SU-DHL-6 (cell line): ENCODE measurements around the gene LPIN3.

Experiments used
- H2AFZ ChIP-seq: fragments of 200-600 bp; sonication (generic); 2 replicates; pipeline ENCODE4 v1.6.1; 2014; ENCODE audit warnings: low read depth, mild to moderate bottlenecking, moderate library complexity, mixed read lengths, antibody characterized with exemption, low read length; ENCODE audit not compliant: severe bottlenecking
- H3F3A ChIP-seq: fragments of 200-600 bp; shearing (Covaris generic); 2 replicates; pipeline ENCODE4 v1.6.0; 2016; ENCODE audit warnings: antibody characterized with exemption, mild to moderate bottlenecking; ENCODE audit not compliant: insufficient read depth
- H3K27ac ChIP-seq: fragments of 200-600 bp; sonication (generic); 2 replicates; pipeline ENCODE4 v1.5.1; 2016; ENCODE audit warnings: low read depth, mild to moderate bottlenecking, low read length, moderate library complexity, mixed read lengths
- H3K27me3 ChIP-seq: fragments of 200-600 bp; sonication (generic), shearing (Covaris generic); 2 replicates; pipeline ENCODE4 v1.6.0; 2014; ENCODE audit warnings: mild to moderate bottlenecking, low read length
- H3K36me3 ChIP-seq: fragments of 200-600 bp; sonication (generic); 2 replicates; pipeline ENCODE4 v1.6.1; 2014; ENCODE audit warnings: mild to moderate bottlenecking, low read length, mixed read lengths
- H3K4me2 ChIP-seq: fragments of 300-600, 200-600 bp; shearing (Covaris generic), sonication (generic); 2 replicates; pipeline ENCODE4 v1.6.0; 2014; ENCODE audit warnings: low read length, low read depth, mild to moderate bottlenecking; ENCODE audit not compliant: poor library complexity, severe bottlenecking
- H3K4me3 ChIP-seq: fragments of 200-600 bp; sonication (generic); 2 replicates; pipeline ENCODE4 v1.5.1; 2014; ENCODE audit warnings: antibody characterized with exemption, low read length, mild to moderate bottlenecking, mixed read lengths; ENCODE audit not compliant: insufficient read depth, poor library complexity, severe bottlenecking
- H3K79me2 ChIP-seq: fragments of 200-600 bp; sonication (generic); 2 replicates; pipeline ENCODE4 v1.6.1; 2014; ENCODE audit warnings: mild to moderate bottlenecking, low read length, moderate library complexity; ENCODE audit not compliant: insufficient read depth
- H3K9ac ChIP-seq: fragments of 200-600 bp; sonication (generic); 2 replicates; pipeline ENCODE4 v1.7.0; 2014; ENCODE audit warnings: mild to moderate bottlenecking, low read length
- H3K9me2 ChIP-seq: fragments of 200-600 bp; sonication (generic); replicated peaks from 2 replicates; pipeline ENCODE4 v1.6.1; 2014; ENCODE audit warnings: low read length; ENCODE audit not compliant: insufficient read depth
- H3K9me3 ChIP-seq: fragments of 200-600 bp; sonication (generic); 2 replicates; pipeline ENCODE4 v1.6.1; 2014; ENCODE audit warnings: low read length, mixed read lengths; ENCODE audit not compliant: insufficient read depth
- H4K20me1 ChIP-seq: fragments of 200-600 bp; sonication (generic); 2 replicates; pipeline ENCODE4 v1.6.1; 2014; ENCODE audit warnings: low read depth, mild to moderate bottlenecking, antibody characterized with exemption, low read length, moderate library complexity, mixed read lengths
- EZH2phosphoT487 ChIP-seq: fragments of 200-600 bp; sonication (generic), shearing (Covaris generic); conservative IDR thresholded peaks from 2 replicates; pipeline ENCODE4 v1.6.1; 2018; ENCODE audit warnings: mild to moderate bottlenecking, antibody characterized with exemption, low read length, moderate library complexity, mixed read lengths
- TF ChIP-seq, protein P1 (sequence below): fragments of 200-600 bp; sonication (generic); IDR thresholded peaks from one replicate; pipeline ENCODE4 v1.5.1; 2017; ENCODE audit warnings: antibody characterized with exemption, mild to moderate bottlenecking, low read length, moderate library complexity; ENCODE audit not compliant: insufficient read depth, poor library complexity, severe bottlenecking

The LPIN3 gene

GRCh38 chr20:41348430-41349172 is 8.0 kb downstream of the LPIN3 start:
- Histone ChIP-seq H3K27ac (no peak overlapping the region), H3K9me3 (no peaks in the 10 kb centered on the region), H3K79me2 (no peaks in the 10 kb centered on the region), H3K36me3 (no peaks in the 10 kb centered on the region), H3K4me3 (no peak overlapping the region), H3F3A (no peaks in the 10 kb centered on the region), H3K4me2 (no peak overlapping the region), H3K9me2 (no peaks in the 10 kb centered on the region), H2AFZ (no peak overlapping the region), H3K27me3 (no peaks in the 10 kb centered on the region), H4K20me1 (no peaks in the 10 kb centered on the region), H3K9ac (no peak overlapping the region)
- TF ChIP-seq, protein P1, sequence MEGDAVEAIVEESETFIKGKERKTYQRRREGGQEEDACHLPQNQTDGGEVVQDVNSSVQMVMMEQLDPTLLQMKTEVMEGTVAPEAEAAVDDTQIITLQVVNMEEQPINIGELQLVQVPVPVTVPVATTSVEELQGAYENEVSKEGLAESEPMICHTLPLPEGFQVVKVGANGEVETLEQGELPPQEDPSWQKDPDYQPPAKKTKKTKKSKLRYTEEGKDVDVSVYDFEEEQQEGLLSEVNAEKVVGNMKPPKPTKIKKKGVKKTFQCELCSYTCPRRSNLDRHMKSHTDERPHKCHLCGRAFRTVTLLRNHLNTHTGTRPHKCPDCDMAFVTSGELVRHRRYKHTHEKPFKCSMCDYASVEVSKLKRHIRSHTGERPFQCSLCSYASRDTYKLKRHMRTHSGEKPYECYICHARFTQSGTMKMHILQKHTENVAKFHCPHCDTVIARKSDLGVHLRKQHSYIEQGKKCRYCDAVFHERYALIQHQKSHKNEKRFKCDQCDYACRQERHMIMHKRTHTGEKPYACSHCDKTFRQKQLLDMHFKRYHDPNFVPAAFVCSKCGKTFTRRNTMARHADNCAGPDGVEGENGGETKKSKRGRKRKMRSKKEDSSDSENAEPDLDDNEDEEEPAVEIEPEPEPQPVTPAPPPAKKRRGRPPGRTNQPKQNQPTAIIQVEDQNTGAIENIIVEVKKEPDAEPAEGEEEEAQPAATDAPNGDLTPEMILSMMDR, result no peak
- no peak for TF ChIP-seq EZH2phosphoT487

DNA sequence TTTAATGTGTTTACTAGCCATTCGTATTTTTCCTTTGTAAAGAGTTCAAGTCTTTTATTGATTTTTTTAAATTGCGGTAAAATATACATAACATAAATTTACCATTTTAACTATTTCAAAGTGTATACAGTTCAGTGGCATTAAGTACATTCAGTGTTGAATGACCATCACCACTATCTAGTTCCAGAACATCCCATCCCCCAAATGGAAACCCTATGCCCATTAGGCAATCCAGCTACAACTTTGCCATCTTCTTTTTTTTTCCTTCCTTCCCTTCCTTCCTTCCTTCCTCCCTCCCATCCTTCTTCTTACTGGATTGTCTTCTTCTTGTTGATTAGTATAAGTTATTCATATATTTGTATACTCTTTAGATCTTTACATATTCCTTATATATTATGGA is 8.6 kb downstream of the LPIN3 start:
- H3K27me3 ChIP-seq, result no peaks in the 10 kb centered on the region
- no peak overlapping the region for H3K27ac ChIP-seq
- H3K9me2 ChIP-seq, result no peaks in the 10 kb centered on the region
- H3K4me2 ChIP-seq, result no peak overlapping the region
- H4K20me1 ChIP-seq, result no peaks in the 10 kb centered on the region
- no peak overlapping the region for H2AFZ ChIP-seq
- no peaks in the 10 kb centered on the region for H3K9me3 ChIP-seq
- no peaks in the 10 kb centered on the region for H3K36me3 ChIP-seq
- TF ChIP-seq EZH2phosphoT487, result no peak
- TF ChIP-seq, protein P1, result no peak
- no peaks in the 10 kb centered on the region for H3K79me2 ChIP-seq
- no peak overlapping the region for H3K9ac ChIP-seq
- H3K4me3 ChIP-seq, result no peak overlapping the region
- no peaks in the 10 kb centered on the region for H3F3A ChIP-seq

- H3K4me3 ChIP-seq, result no peak overlapping the region
- no peak overlapping the region for H3K9ac ChIP-seq
- no peaks in the 10 kb centered on the region for H3K36me3 ChIP-seq
- TF ChIP-seq, protein P1, result no peak
- no peak for TF ChIP-seq EZH2phosphoT487
- no peaks in the 10 kb centered on the region for H3K27me3 ChIP-seq
- no peaks in the 10 kb centered on the region for H3F3A ChIP-seq
- H4K20me1 ChIP-seq, result no peaks in the 10 kb centered on the region
- no peaks in the 10 kb centered on the region for H3K9me3 ChIP-seq
- no peak overlapping the region for H3K27ac ChIP-seq
- no peaks in the 10 kb centered on the region for H3K9me2 ChIP-seq
- no peaks in the 10 kb centered on the region for H3K79me2 ChIP-seq
- no peak overlapping the region for H2AFZ ChIP-seq
- H3K4me2 ChIP-seq, result no peak overlapping the region
Measured at GRCh38 chr20:41349943-41350342, 9.3 kb downstream of the LPIN3 start.
